Colonic mucosa (tissue), 4 donors: ENCODE results near the gene DNAH10. TPM values are rescaled to one million over a fixed set of nuclear protein-coding genes. Genes with fewer than 3 reads are reported as not detected.

Experiments used
- DNase-seq: peaks from one replicate; pipeline ENCODE4 v3.0.0-alpha.2; 2020
- H3K27ac ChIP-seq: fragments of 200-600 bp; one replicate; pipeline ENCODE4 v1.8.0; 2021
- H3K27me3 ChIP-seq: fragments of 200-600 bp; one replicate; pipeline ENCODE4 v1.8.0; 2021
- H3K36me3 ChIP-seq: fragments of 200-600 bp; one replicate; pipeline ENCODE4 v1.8.0; 2021
- H3K4me1 ChIP-seq: fragments of 200-600 bp; one replicate; pipeline ENCODE4 v1.8.0; 2021; ENCODE audit warnings: mild to moderate bottlenecking
- H3K4me3 ChIP-seq: fragments of 200-600 bp; one replicate; pipeline ENCODE4 v1.8.0; 2021
- H3K9ac ChIP-seq, 2 donors: one replicate each; pipeline ENCODE4 v1.7.0; 2013; ENCODE audit warnings: control low read depth in 2 of 2, low read depth in 2 of 2, low read length in 2 of 2
- H3K9me3 ChIP-seq: fragments of 200-600 bp; one replicate; pipeline ENCODE4 v1.8.0; 2021
- CTCF ChIP-seq: fragments of 200-600 bp; IDR thresholded peaks from one replicate; pipeline ENCODE4 v1.8.0; 2022; ENCODE audit warnings: antibody characterized with exemption, mild to moderate bottlenecking
- intact Hi-C: fragments of 100-400 bp; cut with DNase I; formaldehyde crosslinking; loops from one replicate; pipeline ENCODE4 v1.14.1; 2022
- total RNA-seq, 2 donors: library from RNA; stranded (reverse); fragmentation: NEBNext Ultra II Directional in 1 of 2; extraction: Animal tissue kit (Norgen Biotek cat#: 25700) in 1 of 2; gene quantifications; one replicate each; pipeline ENCODE4 v1.2.1, GENCODE V29; 2021
- donor health status: healthy.
- donor health status: DM: no; HTN: no; CAD: no.
- donor health status: DM: no; HTN: no; CAD: no.

The DNAH10 gene
- total RNA-seq, 2 donors from 2014 or later = 0.32 to 0.35 TPM

- Histone ChIP-seq H3K36me3 (no peaks in the 10 kb centered on the region), H3K27ac (no peak overlapping the region), H3K4me3 (no peak overlapping the region), H3K27me3 (no peaks in the 10 kb centered on the region), H3K4me1 (no peaks in the 10 kb centered on the region), H3K9ac (no peak overlapping the region), H3K9me3 (no peaks in the 10 kb centered on the region)
- no peak for TF ChIP-seq CTCF
- intact Hi-C loops = no loop called here
- DNase-seq = no peak
Observed at GRCh38 chr12:123828854-123829547, 66.9 kb downstream of the DNAH10 start.

- TF ChIP-seq CTCF = no peak
- Histone ChIP-seq H3K9ac (no peak overlapping the region), H3K27me3 (no peaks in the 10 kb centered on the region), H3K4me1 (no peaks in the 10 kb centered on the region), H3K27ac (no peak overlapping the region), H3K9me3 (no peaks in the 10 kb centered on the region), H3K36me3 (no peaks in the 10 kb centered on the region), H3K4me3 (no peak overlapping the region)
- DNase-seq = no peak
- intact Hi-C loops = no loop called here
Observed at GRCh38 chr12:123829561-123829960, 67.5 kb downstream of the DNAH10 start.

- H3K4me1 ChIP-seq = no peaks in the 10 kb centered on the region
- no peak for TF ChIP-seq CTCF
- H3K27me3 ChIP-seq = no peaks in the 10 kb centered on the region
- H3K27ac ChIP-seq = no peak overlapping the region
- no peaks in the 10 kb centered on the region for H3K36me3 ChIP-seq
- DNase-seq = no peak
- H3K9me3 ChIP-seq = no peaks in the 10 kb centered on the region
- H3K4me3 ChIP-seq = no peak overlapping the region
- intact Hi-C loops = no loop called here
- H3K9ac ChIP-seq = no peak overlapping the region
Observed at GRCh38 chr12:123830675-123831074, 68.6 kb downstream of the DNAH10 start.

- Histone ChIP-seq H3K36me3 (no peaks in the 10 kb centered on the region), H3K4me1 (no peaks in the 10 kb centered on the region), H3K27ac (no peak overlapping the region), H3K9me3 (no peaks in the 10 kb centered on the region), H3K4me3 (no peak overlapping the region), H3K9ac (no peak overlapping the region), H3K27me3 (no peaks in the 10 kb centered on the region)
- no peak for DNase-seq
- no peak for TF ChIP-seq CTCF
- intact Hi-C loops = no loop called here
Observed at GRCh38 chr12:123832052-123832451, 70.0 kb downstream of the DNAH10 start.

GRCh38 chr12:123833830-123834229, 71.7 kb downstream of the DNAH10 start:
- no peaks in the 10 kb centered on the region for H3K9me3 ChIP-seq
- intact Hi-C loops = no loop called here
- no peak overlapping the region for H3K9ac ChIP-seq
- no peak overlapping the region for H3K27ac ChIP-seq
- H3K36me3 ChIP-seq = no peaks in the 10 kb centered on the region
- no peak overlapping the region for H3K4me3 ChIP-seq
- no peak for TF ChIP-seq CTCF
- H3K27me3 ChIP-seq = no peaks in the 10 kb centered on the region
- no peak for DNase-seq
- H3K4me1 ChIP-seq = no peaks in the 10 kb centered on the region
